K562 (cell line): Measurements from ENCODE around the gene MRFAP1. TPM values are rescaled to one million over a fixed set of nuclear protein-coding genes. Genes with fewer than 3 reads are reported as not detected.
A peak's percentile ranks its signal among the peaks of the same experiment; 100 is the strongest.

Experiments
- CEBPG ChIP-seq, 3 experiments: fragments of 200-800 bp in 1 of 3; sonication (Bioruptor generic) in 1 of 3; sonication (generic) in 1 of 3; formaldehyde crosslinking in 1 of 3; IDR thresholded peaks in 2 of 3; conservative IDR thresholded peaks in 1 of 3; 2 replicates each; pipeline versions ENCODE4 v1.6.1 to v1.8.0; 2016 to 2022; ENCODE audit warnings: missing compliant biosample characterization in 2 of 3, missing genetic modification characterization in 2 of 3, mild to moderate bottlenecking in 1 of 3, missing genetic modification reagents in 1 of 3
- DACH1 ChIP-seq: fragments of 450-650 bp; IDR thresholded peaks from 2 replicates; pipeline ENCODE4 v1.6.1; 2018; ENCODE audit not compliant: partially characterized antibody
- GATAD2B ChIP-seq: fragments of 450-650 bp; IDR thresholded peaks from 2 replicates; pipeline ENCODE4 v1.6.1; 2017; ENCODE audit warnings: mild to moderate bottlenecking, borderline replicate concordance
- MBD2 ChIP-seq: sonication (generic); IDR thresholded peaks from 2 replicates; pipeline ENCODE4 v1.6.1; 2016; ENCODE audit warnings: low read depth, borderline replicate concordance
- NR2F6 ChIP-seq: fragments of 450-650 bp; formaldehyde crosslinking; IDR thresholded peaks from 2 replicates; pipeline ENCODE4 v1.4.0; 2020; ENCODE audit warnings: mild to moderate bottlenecking
- PHF8 ChIP-seq: fragments of 200-600 bp; sonication (generic); IDR thresholded peaks from 2 replicates; pipeline ENCODE4 v1.6.1; 2012; ENCODE audit warnings: mixed run types, mild to moderate bottlenecking, inconsistent platforms, low read length, moderate library complexity, borderline replicate concordance
- SETDB1 ChIP-seq: IDR thresholded peaks from one replicate; pipeline ENCODE4 v1.6.1; 2012; ENCODE audit warnings: low read length, control low read depth, inconsistent platforms
- SMARCA4 ChIP-seq: fragments of 450-650 bp; IDR thresholded peaks from 2 replicates; pipeline ENCODE4 v1.6.1; 2016
- SMARCB1 ChIP-seq: IDR thresholded peaks from 2 replicates; pipeline ENCODE4 v1.6.1; 2011; ENCODE audit warnings: improper control_type of control experiment, low read depth; ENCODE audit not compliant: insufficient read length
- SP2 ChIP-seq: IDR thresholded peaks from 2 replicates; pipeline ENCODE4 v1.6.1; 2011; ENCODE audit warnings: mild to moderate bottlenecking, low read depth, low read length, moderate library complexity; ENCODE audit not compliant: poor library complexity, severe bottlenecking; ENCODE audit errors: extremely low read depth
- TSC22D4 ChIP-seq: fragments of 450-650 bp; IDR thresholded peaks from 2 replicates; pipeline ENCODE4 v1.6.1; 2016; ENCODE audit warnings: missing genetic modification characterization, missing biosample characterization, control low read depth
- ZBTB2 ChIP-seq: fragments of 450-650 bp; IDR thresholded peaks from 2 replicates; pipeline ENCODE4 v1.6.1; 2016; ENCODE audit warnings: antibody characterized with exemption
- ZC3H4 ChIP-seq: sonication (generic); formaldehyde crosslinking; IDR thresholded peaks from 2 replicates; pipeline ENCODE4 v1.9.0; 2021; ENCODE audit warnings: missing genetic modification reagents, borderline replicate concordance
- ZNF324 ChIP-seq: fragments of 250-450 bp; sonication (Bioruptor Pico); IDR thresholded peaks from 2 replicates; pipeline ENCODE4 v1.4.0; 2020; ENCODE audit warnings: mild to moderate bottlenecking
- polyA plus RNA-seq, 8 experiments: library from polyadenylated mRNA; depleted of rRNA in 4 of 8; stranded (reverse) in 5 of 8; unstranded in 3 of 8; fragments of >200 nt; fragmentation: Nextera tagmentation in 2 of 8; fragmentation: Illumina TruSeq in 1 of 8; extraction: Ambion mirVana in 2 of 8; extraction: Trizol in 1 of 8; gene quantifications; 2 replicates each; pipeline versions ENCODE4 v1.2.1 to v1.2.3, GENCODE V29; 2011 to 2014; ENCODE audit warnings: inconsistent platforms in 1 of 8, missing spikeins in 1 of 8
- total RNA-seq, 7 experiments: library from RNA; depleted of rRNA in 6 of 7; stranded (reverse); fragments of >200 nt in 6 of 7; fragmentation: Illumina TruSeq in 2 of 7; extraction: Trizol in 2 of 7; gene quantifications; 2 replicates each; pipeline versions ENCODE4 v1.2.1 to v1.2.3, GENCODE V29; 2011 to 2021; ENCODE audit warnings: low replicate concordance in 1 of 7
- TF ChIP-seq, protein P1 (sequence below): IDR thresholded peaks from 2 replicates; pipeline ENCODE4 v1.6.1; 2012; ENCODE audit warnings: low read depth, low read length, improper control_type of control experiment, borderline replicate concordance
- TF ChIP-seq, protein P2 (sequence below): IDR thresholded peaks from 3 replicates; pipeline ENCODE4 v1.6.1; 2011; ENCODE audit warnings: borderline replicate concordance, mild to moderate bottlenecking; ENCODE audit not compliant: insufficient read length, insufficient read depth
- TF ChIP-seq, protein P3 (sequence below): sonication (generic); formaldehyde crosslinking; IDR thresholded peaks from 2 replicates; pipeline ENCODE4 v1.8.1; 2023; ENCODE audit warnings: mild to moderate bottlenecking, missing genetic modification reagents
- TF ChIP-seq, protein P4 (sequence below), 2 experiments: fragments of 200-800 bp in 1 of 2; sonication (Bioruptor generic) in 1 of 2; sonication (generic) in 1 of 2; formaldehyde crosslinking in 1 of 2; IDR thresholded peaks in 1 of 2; conservative IDR thresholded peaks in 1 of 2; 2 replicates each; pipeline versions ENCODE4 v1.5.0 to v1.6.1; 2016 to 2020; ENCODE audit warnings: missing compliant biosample characterization in 1 of 2, missing genetic modification characterization in 1 of 2, missing genetic modification reagents in 1 of 2

The MRFAP1 gene
- total and polyA plus RNA-seq, 9 of the 15 experiments (the other 6 are each of a cell fraction or from before 2014, with no cell fraction given), result 46.0 to 270 (median 151) TPM

GRCh38 chr4:6673660-6674499 lies 33.4 kb downstream of the MRFAP1 start (continued):
- TF ChIP-seq, protein P1, sequence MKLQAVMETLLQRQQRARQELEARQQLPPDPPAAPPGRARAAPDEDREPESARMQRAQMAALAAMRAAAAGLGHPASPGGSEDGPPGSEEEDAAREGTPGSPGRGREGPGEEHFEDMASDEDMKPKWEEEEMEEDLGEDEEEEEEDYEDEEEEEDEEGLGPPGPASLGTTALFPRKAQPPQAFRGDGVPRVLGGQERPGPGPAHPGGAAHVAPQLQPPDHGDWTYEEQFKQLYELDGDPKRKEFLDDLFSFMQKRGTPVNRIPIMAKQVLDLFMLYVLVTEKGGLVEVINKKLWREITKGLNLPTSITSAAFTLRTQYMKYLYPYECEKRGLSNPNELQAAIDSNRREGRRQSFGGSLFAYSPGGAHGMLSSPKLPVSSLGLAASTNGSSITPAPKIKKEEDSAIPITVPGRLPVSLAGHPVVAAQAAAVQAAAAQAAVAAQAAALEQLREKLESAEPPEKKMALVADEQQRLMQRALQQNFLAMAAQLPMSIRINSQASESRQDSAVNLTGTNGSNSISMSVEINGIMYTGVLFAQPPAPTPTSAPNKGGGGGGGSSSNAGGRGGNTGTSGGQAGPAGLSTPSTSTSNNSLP, result no peak
- TF ChIP-seq ZNF324 (CRISPR knock-in tag) (0 out of 2 replicates have a peak, but pooled peaks have one; percentile 23), MBD2 (0 out of 2 replicates have a peak, but pooled peaks have one; percentile 16), ZBTB2 (peak; percentile 99), ZC3H4 (CRISPR knock-in tag) (no peak), SETDB1 (peak; percentile 94), NR2F6 (no peak), SMARCB1 (no peak), TSC22D4 (tag) (no peak), PHF8 (peak; percentile 80; the same call in 1 of the 2 replicates), SP2 (no peak), GATAD2B (peak; percentile 34; the same call in 1 of the 2 replicates), DACH1 (no peak), CEBPG (CRISPR knock-in tag; IDR thresholded peaks at IDR 0.05) (no peak), CEBPG (tag; conservative IDR thresholded peaks at IDR 0.05 in 1 of 2, IDR thresholded peaks at IDR 0.05 in 1 of 2) (no peak), SMARCA4 (no peak; the same call in 1 of the 2 replicates)
- TF ChIP-seq, protein P2, sequence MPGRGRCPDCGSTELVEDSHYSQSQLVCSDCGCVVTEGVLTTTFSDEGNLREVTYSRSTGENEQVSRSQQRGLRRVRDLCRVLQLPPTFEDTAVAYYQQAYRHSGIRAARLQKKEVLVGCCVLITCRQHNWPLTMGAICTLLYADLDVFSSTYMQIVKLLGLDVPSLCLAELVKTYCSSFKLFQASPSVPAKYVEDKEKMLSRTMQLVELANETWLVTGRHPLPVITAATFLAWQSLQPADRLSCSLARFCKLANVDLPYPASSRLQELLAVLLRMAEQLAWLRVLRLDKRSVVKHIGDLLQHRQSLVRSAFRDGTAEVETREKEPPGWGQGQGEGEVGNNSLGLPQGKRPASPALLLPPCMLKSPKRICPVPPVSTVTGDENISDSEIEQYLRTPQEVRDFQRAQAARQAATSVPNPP, result no peak
- TF ChIP-seq, protein P3, sequence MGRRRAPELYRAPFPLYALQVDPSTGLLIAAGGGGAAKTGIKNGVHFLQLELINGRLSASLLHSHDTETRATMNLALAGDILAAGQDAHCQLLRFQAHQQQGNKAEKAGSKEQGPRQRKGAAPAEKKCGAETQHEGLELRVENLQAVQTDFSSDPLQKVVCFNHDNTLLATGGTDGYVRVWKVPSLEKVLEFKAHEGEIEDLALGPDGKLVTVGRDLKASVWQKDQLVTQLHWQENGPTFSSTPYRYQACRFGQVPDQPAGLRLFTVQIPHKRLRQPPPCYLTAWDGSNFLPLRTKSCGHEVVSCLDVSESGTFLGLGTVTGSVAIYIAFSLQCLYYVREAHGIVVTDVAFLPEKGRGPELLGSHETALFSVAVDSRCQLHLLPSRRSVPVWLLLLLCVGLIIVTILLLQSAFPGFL (CRISPR knock-in tag), result 0 out of 2 replicates have a peak, but pooled peaks have one; percentile 70
- TF ChIP-seq, protein P4, sequence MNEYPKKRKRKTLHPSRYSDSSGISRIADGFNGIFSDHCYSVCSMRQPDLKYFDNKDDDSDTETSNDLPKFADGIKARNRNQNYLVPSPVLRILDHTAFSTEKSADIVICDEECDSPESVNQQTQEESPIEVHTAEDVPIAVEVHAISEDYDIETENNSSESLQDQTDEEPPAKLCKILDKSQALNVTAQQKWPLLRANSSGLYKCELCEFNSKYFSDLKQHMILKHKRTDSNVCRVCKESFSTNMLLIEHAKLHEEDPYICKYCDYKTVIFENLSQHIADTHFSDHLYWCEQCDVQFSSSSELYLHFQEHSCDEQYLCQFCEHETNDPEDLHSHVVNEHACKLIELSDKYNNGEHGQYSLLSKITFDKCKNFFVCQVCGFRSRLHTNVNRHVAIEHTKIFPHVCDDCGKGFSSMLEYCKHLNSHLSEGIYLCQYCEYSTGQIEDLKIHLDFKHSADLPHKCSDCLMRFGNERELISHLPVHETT (CRISPR knock-in tag; conservative IDR thresholded peaks at IDR 0.05 in 1 of 2, IDR thresholded peaks at IDR 0.05 in 1 of 2), result no peak
